BE2C (cell line): ENCODE measurements around the gene MORC3.
"Not testable (repeated sequence)": the region's sequence is repeated elsewhere in the genome, so short reads cannot be mapped to it uniquely, and the experiment has no call there.

Source experiments
- DNase-seq: peaks from one replicate; pipeline ENCODE4 v3.0.0-alpha.2; 2020
- H3K27me3 ChIP-seq: fragments of 250-450 bp; sonication (Bioruptor Pico); 2 replicates; pipeline ENCODE4 v1.5.1; 2020; ENCODE audit warnings: mild to moderate bottlenecking
- H3K36me3 ChIP-seq: fragments of 250-450 bp; sonication (Bioruptor Pico); 2 replicates; pipeline ENCODE4 v1.5.1; 2020; ENCODE audit warnings: mild to moderate bottlenecking
- H3K4me1 ChIP-seq: fragments of 250-450 bp; sonication (Bioruptor Pico); 2 replicates; pipeline ENCODE4 v1.5.1; 2020
- H3K4me3 ChIP-seq: 2 replicates; pipeline ENCODE4 v1.5.1; 2011; ENCODE audit warnings: low read depth, low read length
- H3K9me3 ChIP-seq: fragments of 250-450 bp; sonication (Bioruptor Pico); 2 replicates; pipeline ENCODE4 v1.5.1; 2020
- TF ChIP-seq, protein P1 (sequence below): IDR thresholded peaks from 2 replicates; pipeline ENCODE4 v1.5.1; 2012; ENCODE audit warnings: mild to moderate bottlenecking, low read depth, low read length

Gene MORC3

DNA sequence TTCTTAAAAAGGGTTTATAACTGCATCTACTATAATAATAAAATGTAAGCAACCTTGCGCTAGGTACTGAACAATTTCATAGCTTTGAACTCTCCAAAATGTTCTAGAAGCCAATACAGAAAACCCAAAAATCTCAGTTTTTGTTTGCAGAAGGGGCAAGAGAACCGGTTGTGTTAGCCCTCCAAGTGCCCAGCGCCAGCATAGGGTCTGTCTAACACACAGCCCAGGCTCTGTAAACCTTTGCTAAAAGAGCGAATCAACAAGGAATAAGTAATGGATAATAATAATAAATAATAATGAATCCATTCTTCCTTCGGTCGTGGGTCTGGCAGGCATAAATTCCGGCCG lies 64.9 kb downstream of the MORC3 start:
- Histone ChIP-seq H3K4me3 (peak overlapping the region; percentile 61), H3K36me3 (peaks cover 5% of the 10 kb centered on the region; the same call in 1 of the 2 replicates), H3K9me3 (no peaks in the 10 kb centered on the region), H3K27me3 (no peaks in the 10 kb centered on the region), H3K4me1 (no peaks in the 10 kb centered on the region)
- DNase-seq, result no peak
- TF ChIP-seq, protein P1, sequence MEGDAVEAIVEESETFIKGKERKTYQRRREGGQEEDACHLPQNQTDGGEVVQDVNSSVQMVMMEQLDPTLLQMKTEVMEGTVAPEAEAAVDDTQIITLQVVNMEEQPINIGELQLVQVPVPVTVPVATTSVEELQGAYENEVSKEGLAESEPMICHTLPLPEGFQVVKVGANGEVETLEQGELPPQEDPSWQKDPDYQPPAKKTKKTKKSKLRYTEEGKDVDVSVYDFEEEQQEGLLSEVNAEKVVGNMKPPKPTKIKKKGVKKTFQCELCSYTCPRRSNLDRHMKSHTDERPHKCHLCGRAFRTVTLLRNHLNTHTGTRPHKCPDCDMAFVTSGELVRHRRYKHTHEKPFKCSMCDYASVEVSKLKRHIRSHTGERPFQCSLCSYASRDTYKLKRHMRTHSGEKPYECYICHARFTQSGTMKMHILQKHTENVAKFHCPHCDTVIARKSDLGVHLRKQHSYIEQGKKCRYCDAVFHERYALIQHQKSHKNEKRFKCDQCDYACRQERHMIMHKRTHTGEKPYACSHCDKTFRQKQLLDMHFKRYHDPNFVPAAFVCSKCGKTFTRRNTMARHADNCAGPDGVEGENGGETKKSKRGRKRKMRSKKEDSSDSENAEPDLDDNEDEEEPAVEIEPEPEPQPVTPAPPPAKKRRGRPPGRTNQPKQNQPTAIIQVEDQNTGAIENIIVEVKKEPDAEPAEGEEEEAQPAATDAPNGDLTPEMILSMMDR, result no peak

DNA sequence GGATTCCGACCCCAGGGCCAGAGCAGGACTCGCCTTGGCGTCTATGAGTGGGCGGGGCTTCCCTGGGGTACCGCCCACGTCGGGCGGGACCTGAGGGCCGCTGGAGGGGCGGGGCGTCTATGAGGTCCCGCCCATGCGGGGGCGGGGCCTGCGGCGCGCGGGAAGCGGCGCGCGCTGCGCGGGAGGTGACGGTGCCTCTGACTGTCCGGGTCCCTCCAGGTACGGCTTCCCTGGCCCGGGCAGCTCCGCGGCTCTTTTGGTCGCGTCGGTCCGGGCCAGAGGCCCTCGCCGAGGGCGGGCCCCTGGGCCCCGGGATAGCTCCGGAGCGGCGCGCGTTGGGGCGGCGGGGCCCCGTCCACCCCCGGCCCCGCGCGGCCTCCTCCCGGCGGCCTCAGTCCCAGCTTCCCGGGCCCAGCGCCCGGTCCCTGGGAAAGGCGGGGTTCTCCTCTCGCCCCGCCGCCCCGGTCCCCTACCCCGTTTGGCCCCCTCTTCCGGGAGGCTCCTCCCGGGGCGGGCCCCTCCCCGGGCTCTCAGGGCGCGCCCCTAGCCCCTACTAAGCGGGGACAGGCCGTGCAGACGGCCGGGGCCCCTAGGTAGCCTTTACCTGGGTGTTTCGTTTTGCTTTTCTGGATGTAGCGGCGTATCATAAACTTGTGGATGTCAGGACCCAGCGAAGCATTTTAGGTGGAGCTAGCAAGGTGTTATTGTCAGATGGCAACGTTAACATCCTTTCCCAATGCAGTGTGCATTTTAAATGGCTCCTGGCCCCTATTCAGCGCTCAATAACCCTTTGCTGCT lies 65.4 kb downstream of the MORC3 start, which contains the start of gene CHAF1B:
TSS of gene CHAF1B (plus strand) at position 160 of the 798 bp plus-strand sequence. CDS start 745 bp downstream, outside the sequence.
- Histone ChIP-seq H3K4me3 (peak within 1 kb of the TSS; percentile 61), H3K36me3 (peaks cover 7% of the 10 kb centered on the region), H3K4me1 (no peaks in the 10 kb centered on the region), H3K9me3 (no peaks in the 10 kb centered on the region), H3K27me3 (no peaks in the 10 kb centered on the region)
- TF ChIP-seq, protein P1, result no peak
- DNase-seq, result peak; percentile 92

DNA sequence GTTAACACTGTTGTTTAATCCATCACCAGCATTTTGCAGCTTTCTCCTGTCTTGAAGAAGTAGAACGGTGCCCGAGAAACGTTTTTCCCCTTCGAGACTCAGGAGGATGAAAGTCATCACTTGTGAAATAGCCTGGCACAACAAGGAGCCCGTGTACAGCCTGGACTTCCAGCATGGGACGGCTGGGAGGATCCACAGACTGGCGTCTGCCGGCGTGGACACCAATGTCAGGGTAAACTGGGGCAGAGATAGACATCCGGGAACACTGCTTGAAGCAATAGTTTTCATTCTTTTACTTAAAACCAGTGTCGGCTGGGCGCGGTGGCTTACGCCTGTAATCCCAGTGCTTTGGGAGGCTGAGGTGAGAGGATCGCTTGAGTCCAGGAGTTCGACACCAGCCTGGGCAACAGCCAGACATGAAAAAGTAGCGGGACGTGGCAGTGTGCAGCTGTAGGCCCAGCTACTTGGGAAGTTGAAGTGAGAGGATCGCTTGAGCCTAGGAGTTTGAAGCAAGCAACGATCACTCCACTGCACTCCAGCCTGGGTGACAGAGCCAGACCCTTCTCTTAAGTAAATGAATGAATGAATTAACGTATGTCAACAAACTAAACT lies 66.1 kb downstream of the MORC3 start:
- Histone ChIP-seq H3K27me3 (no peaks in the 10 kb centered on the region), H3K9me3 (no peaks in the 10 kb centered on the region)
- TF ChIP-seq, protein P1, result no peak

DNA sequence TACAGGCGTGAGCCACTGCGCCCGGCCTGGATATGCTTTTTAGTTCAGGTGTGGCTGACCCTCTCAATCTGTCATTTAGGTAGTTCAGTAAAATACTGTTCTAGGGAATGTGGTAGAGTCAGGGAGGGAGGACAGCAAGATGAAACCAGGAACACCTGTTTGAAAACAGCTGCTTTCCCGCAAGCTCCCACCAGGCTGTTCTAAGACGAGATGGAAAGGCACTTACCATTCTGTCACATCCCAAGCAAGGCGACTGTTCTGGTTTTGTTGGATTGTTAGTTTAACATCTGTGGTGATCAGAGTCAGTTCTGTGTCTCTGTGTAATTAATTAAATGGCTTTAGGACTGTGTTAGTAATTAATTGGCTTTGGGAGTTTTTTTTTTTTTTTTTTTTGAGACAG lies 68.1 kb downstream of the MORC3 start:
- no peak overlapping the region for H3K4me3 ChIP-seq
- no peaks in the 10 kb centered on the region for H3K4me1 ChIP-seq
- H3K27me3 ChIP-seq, result no peaks in the 10 kb centered on the region
- H3K36me3 ChIP-seq, result peaks cover 13% of the 10 kb centered on the region
- no peaks in the 10 kb centered on the region for H3K9me3 ChIP-seq
- TF ChIP-seq, protein P1, result no peak
- DNase-seq, result no peak

More for the DNA sequence above, 66.1 kb downstream of the MORC3 start:
- no peak for DNase-seq
- Histone ChIP-seq H3K4me3 (peak overlapping the region; percentile 61), H3K36me3 (peaks cover 13% of the 10 kb centered on the region), H3K4me1 (no peaks in the 10 kb centered on the region)

DNA sequence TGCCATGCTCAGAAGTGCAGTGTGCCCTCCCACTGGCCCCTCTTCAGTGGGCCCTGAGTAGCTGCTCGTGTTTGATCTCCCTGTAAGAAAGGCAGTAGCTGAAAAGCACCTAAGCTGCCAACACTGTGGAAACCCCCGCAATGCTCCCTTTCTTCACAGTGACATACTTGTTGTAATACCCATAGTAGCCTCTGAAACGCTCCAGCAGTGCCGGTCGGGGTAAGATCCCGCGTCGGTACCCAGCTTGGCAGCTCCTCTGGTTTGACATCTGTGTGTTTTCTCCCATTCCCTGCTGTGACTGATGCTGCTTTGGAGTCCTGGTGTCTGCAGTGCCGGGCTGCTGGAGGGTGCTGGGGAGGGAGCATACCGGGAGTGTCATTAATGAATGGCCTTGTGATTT lies 68.8 kb downstream of the MORC3 start:
- peaks cover 13% of the 10 kb centered on the region for H3K36me3 ChIP-seq
- TF ChIP-seq, protein P1, result no peak
- H3K27me3 ChIP-seq, result no peaks in the 10 kb centered on the region
- no peak for DNase-seq
- H3K4me3 ChIP-seq, result no peak overlapping the region
- H3K9me3 ChIP-seq, result no peaks in the 10 kb centered on the region
- no peaks in the 10 kb centered on the region for H3K4me1 ChIP-seq

DNA sequence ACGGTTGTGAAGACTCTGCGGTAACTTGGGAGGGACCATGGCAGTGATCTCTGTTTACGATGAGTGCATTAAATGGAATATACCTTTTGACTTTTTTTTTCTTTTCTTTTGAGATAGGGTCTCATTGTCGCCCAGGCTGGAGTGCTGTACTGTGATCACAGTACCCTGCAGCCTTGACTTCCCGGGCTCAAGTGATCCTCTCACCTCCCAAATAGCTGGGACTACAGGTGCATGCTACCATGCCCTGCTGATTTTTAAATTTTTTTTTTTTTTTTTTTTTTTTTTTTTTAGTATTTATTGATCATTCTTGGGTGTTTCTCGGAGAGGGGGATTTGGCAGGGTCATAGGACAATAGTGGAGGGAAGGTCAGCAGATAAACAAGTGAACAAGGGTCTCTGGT lies 71.7 kb downstream of the MORC3 start:
- not testable (repeated sequence) for DNase-seq, H3K27me3 ChIP-seq, H3K4me3 ChIP-seq, H3K4me1 ChIP-seq, H3K9me3 ChIP-seq
- H3K36me3 ChIP-seq, result peaks cover 23% of the 10 kb centered on the region
